ENCODE data around the gene NPHS1. TPM values are rescaled to one million over a fixed set of nuclear protein-coding genes. Genes with fewer than 3 reads are reported as not detected.

The NPHS1 gene
- total and polyA plus RNA-seq, 7 donors, result under 0.01 to 0.35 TPM; not detected in 5

GRCh38 chr19:35784503-35785338 lies 67.6 kb downstream of the NPHS1 start:
- no peaks in the 10 kb centered on the region for H3K4me1 ChIP-seq
- TF ChIP-seq CTCF (IDR thresholded peaks at IDR 0.05) (no peak), EP300 (IDR thresholded peaks at IDR 0.05) (no peak), POLR2AphosphoS5 (IDR thresholded peaks at IDR 0.05) (no peak), POLR2A (IDR thresholded peaks at IDR 0.05) (no peak)
- DNase-seq, result no peak
- no peaks in the 10 kb centered on the region for H3K9me3 ChIP-seq
- 88 to 90% methylated on average over 45 of the region's 45 CpGs for WGBS, 2 donors
- intact Hi-C loops (cut with DNase I), result no loop called here
- no peak overlapping the region for H3K27ac ChIP-seq
- no peaks in the 10 kb centered on the region for H3K27me3 ChIP-seq
- no peak overlapping the region for H3K4me3 ChIP-seq
- peaks cover 10 to 38% (median 13%) of the 10 kb centered on the region in 4 donors for H3K36me3 ChIP-seq

- WGBS, 2 donors, result 87 to 89% methylated on average over 28 of the region's 28 CpGs
- Histone ChIP-seq H3K9me3 (no peaks in the 10 kb centered on the region), H3K4me3 (no peak overlapping the region), H3K36me3 (peaks cover 10 to 41% (median 13%) of the 10 kb centered on the region in 4 donors), H3K27ac (no peak overlapping the region), H3K4me1 (no peaks in the 10 kb centered on the region), H3K27me3 (no peaks in the 10 kb centered on the region)
- no peak for DNase-seq
- intact Hi-C loops (cut with DNase I), result no loop called here
- TF ChIP-seq POLR2AphosphoS5 (IDR thresholded peaks at IDR 0.05) (no peak), CTCF (IDR thresholded peaks at IDR 0.05) (no peak), POLR2A (IDR thresholded peaks at IDR 0.05) (no peak), EP300 (IDR thresholded peaks at IDR 0.05) (no peak)
These were observed 68.6 kb downstream of the NPHS1 start for GRCh38 chr19:35783469-35784434.

GRCh38 chr19:35782589-35782988 lies 69.7 kb downstream of the NPHS1 start:
- DNase-seq, result no peak
- TF ChIP-seq POLR2A (IDR thresholded peaks at IDR 0.05) (no peak), EP300 (IDR thresholded peaks at IDR 0.05) (no peak), CTCF (IDR thresholded peaks at IDR 0.05) (no peak), POLR2AphosphoS5 (IDR thresholded peaks at IDR 0.05) (no peak)
- intact Hi-C loops (cut with DNase I), result no loop called here
- Histone ChIP-seq H3K4me1 (no peaks in the 10 kb centered on the region), H3K36me3 (peaks cover 11 to 53% (median 16%) of the 10 kb centered on the region in 4 donors), H3K4me3 (no peak overlapping the region), H3K27me3 (no peaks in the 10 kb centered on the region), H3K9me3 (no peaks in the 10 kb centered on the region), H3K27ac (no peak overlapping the region)
- 96 to 97% methylated on average over 12 of the region's 12 CpGs for WGBS, 2 donors

- peaks cover 11 to 53% (median 16%) of the 10 kb centered on the region in 4 donors for H3K36me3 ChIP-seq
These were observed 70.7 kb downstream of the NPHS1 start for GRCh38 chr19:35781650-35782049.

More at GRCh38 chr19:35781650-35782049, 70.7 kb downstream of the NPHS1 start:
- intact Hi-C loops (cut with DNase I), result no loop called here
- no peaks in the 10 kb centered on the region for H3K9me3 ChIP-seq
- TF ChIP-seq POLR2A (IDR thresholded peaks at IDR 0.05) (no peak), CTCF (IDR thresholded peaks at IDR 0.05) (no peak), EP300 (IDR thresholded peaks at IDR 0.05) (no peak), POLR2AphosphoS5 (IDR thresholded peaks at IDR 0.05) (no peak)
- WGBS, 2 donors, result 88 to 95% methylated on average over 9 of the region's 9 CpGs
- DNase-seq, result no peak
- H3K4me1 ChIP-seq, result peaks cover 0 to 4% (median 0%) of the 10 kb centered on the region in 4 donors
- no peak overlapping the region for H3K4me3 ChIP-seq
- no peaks in the 10 kb centered on the region for H3K27me3 ChIP-seq
- H3K27ac ChIP-seq, result no peak overlapping the region

All from sigmoid colon (tissue), 7 donors.